HG03060 (cell line): ENCODE measurements around the gene CNPPD1.
A peak's percentile ranks its signal among the peaks of the same experiment; 100 is the strongest.

Experiments
- ATAC-seq: cut with Tn5 transposase; IDR thresholded peaks from one replicate; pipeline ENCODE4 v1.9.1; 2021; ENCODE audit warnings: low read depth, moderate number of reproducible peaks; ENCODE audit not compliant: unreplicated experiment

Gene CNPPD1

DNA sequence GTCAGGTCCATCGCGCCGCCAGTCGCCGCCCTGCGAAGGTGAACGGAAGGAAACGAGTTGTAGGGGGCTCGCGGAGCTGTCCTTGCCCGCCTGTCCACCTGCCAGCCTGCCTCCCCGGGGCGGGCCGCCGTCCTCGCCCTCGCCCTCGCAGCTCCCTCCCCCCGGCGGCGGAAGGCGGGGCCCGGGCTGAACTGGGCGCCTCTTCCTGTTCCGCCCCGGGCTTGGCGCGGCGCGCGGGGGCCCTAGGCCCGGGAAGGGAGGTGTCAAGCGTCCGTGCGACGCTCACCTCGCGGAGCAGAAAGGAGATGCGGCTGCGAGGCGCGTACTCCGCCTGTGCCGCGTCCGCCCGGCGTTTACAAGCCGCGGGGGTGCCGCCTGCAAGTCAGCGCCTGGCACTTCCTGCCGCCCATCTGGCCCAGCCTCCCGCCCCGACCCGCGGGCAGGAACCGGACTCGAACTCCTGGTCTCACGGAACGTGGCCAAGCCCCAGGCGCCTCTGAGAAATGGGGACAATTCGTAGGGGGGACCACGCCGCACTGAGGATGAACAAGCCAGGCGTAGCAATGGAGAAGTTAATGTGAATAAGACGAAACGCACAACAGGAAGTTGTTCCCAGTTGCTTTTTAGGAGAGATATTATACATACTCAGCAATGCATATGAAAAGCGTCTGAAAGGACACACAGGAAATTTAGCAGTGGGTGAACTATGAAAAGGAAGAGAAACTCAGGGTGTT, at the start of gene CNPPD1:
CNPPD1 (minus strand) TSS at position 108 of the 734 bp plus-strand sequence; CDS start at position 11, 97 bp downstream.
- peak; percentile 34 for ATAC-seq

GRCh38 chr2:219225350-219225749, 48.6 kb upstream of the CNPPD1 start:
- no peak for ATAC-seq

DNA sequence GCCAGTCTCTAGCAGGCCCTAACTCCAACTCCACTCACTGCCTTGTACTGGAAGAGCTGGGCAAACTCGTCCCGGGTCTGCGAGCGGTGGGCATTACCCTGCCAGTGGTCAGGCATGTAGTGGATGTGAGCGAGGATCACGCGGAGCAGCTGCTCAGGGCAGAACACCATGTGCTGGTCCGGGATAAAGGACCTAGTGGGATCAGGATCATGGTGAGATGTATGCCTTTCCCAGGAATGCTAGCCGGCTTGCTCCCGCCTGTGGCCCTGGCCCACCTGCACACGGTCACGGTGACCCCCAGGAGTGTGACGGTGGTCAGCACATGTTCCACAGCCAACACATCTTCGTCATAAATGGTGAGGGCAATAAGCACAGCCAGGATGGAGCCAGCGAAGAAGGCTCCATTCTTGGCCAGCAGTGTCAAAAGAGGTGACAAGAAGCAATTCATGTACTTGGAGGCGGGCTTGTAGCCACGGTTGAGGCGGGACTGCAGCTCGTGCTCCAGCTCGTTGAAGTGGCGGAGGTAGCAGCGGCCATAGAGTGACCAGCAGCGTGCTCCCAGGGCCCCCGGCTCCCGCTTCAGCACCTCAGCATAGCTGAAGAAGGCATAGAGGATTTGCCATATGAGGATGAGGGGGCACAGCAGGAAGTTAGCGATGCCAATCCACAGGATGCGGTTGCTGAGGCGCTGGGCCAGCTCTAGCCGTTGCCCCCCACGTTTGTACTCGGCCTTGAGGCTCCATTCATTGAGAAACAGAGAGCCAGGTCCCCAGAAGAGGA, 47.3 kb upstream of the CNPPD1 start:
- no peak for ATAC-seq

DNA sequence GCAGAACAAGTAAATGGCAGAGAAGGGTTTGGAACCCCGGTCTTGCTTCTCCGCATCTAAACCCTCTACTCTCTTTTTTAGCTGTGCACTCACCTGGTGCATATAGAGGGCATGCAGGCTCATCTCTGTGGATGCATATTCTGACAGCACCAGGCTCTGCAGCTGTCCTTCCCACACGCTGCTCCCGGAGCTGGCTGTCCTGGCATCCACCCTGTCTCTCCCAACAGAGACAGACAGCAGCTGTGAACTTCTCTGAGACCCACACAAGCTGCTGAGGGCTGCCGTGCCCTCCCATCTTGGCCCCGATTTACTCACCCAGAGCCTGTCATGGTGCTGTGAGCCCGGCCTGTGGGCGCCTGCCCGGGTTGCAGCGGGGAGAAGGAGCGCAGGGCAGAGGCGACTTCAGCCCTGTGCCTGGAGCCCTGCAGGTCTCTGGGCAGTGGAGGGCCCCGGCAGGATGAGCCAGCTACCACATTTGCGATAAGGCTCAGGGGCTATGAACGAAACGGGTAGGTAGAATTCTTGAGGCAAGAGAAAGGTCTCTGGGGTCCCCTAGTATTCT, 45.3 kb upstream of the CNPPD1 start:
- ATAC-seq = no peak

DNA sequence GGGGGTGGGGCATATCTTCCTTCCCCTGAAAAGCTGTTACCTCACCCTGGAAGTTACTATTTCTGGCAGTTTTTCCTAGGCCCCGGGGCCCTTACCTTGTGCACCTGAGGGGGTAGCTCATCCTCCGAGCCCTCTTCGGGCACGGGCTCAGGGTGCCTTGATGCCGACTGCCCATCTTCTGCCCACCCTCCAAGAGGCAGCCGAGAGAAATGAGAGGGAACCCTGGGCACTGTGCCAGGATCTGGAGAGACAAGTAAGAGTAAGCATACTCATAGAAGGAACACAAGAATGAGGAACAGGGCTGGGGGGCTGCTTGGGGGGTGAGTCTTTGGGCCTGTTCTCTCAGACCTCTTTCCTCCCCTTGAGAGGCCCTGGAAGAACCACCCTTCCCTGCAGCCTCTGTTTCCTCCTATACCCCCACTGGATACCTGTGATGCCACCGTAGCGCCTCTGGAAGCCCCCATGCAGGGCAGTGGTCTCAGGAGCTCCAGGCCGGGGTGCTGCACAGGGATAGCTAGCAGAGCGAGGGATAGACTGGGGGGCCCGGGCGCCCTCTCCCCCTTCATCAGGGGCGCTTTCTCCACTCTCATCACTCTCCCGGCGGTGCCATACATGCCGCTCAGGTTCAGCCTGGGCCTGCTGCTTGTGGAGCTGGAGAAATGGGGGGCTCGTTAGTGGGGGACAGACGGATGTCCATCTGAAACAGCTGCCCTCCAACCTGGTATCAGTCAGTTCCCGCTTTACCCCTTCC, 44.1 kb upstream of the CNPPD1 start:
- ATAC-seq = no peak

- no peak for ATAC-seq
These were observed 43.2 kb upstream of the CNPPD1 start for GRCh38 chr2:219219784-219220532.

DNA sequence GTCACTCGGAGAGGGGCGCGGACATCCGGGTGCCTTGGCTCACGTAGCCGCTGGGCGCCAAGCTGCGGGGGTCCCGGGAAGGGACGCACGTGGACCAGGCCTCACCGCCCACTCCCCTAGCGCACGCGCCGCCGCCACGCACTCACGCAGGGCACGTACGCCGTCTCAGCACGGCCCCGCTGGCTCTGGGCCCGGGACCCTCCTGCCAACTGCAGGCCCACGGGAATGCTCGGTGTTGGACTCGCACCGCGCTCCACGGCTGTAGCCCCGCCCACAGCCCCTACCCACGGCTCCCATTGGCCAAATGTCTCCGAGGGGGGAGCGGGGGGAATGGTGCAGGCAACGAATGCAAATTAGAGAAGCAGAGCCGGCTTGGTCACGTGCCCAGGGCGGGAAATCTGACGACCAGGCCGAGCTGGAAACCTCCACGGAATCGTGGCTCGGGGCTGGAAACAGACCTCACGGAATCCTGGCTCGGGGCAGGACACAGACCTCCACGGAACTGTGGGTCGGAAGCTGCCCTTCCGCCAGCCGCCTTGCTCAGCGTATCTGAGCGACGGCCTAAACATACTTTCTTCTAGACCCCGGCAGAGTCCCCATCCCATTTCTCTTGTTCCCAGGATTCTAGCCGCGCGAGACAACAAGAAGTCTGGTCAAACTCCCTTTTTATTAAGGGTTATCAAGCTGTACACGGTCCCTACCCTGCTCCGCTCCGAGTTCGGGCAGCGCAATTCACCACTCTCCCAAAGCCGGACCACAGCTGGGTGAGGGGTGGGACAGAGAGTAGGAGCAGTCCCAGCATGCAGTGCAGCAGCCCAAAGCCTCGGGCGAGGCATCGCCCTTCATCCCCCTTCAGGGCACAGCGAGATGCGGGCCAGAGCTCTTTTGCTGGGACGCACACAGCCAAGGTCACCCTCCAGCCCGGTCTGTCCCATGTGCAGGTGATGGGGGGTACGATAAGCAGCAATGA, 42.3 kb upstream of the CNPPD1 start, which contains the start of gene ABCB6:
ABCB6 (minus strand) TSS at position 227 of the 970 bp plus-strand sequence. CDS start 285 bp downstream, outside the sequence.
- ATAC-seq = peak; percentile 53

DNA sequence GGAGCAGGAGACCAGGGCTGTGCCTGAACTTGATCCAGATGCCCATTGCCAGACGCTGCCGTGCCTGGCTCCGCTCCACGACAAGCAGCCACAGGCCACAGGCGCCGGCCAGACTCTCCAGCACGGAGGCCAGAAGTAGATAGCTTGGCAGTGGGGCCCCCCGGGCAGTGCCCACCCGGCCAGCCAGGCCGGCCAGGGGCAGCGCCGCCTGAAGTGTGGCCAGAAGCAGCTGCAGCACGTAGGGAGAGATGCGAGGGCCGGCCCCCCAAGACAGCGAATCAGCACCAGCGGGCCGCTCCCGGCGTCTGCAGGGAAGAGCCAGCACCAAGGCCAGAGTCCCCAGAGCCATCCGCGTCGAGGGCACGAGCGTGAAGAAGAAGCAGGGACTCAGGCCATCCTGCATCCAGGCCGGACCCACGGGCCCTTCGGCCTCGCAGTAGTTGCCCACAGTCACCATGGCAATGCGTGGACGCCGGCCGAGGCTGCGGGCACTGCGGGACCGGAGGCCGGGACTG, 41.5 kb upstream of the CNPPD1 start:
- ATAC-seq = peak; percentile 12

DNA sequence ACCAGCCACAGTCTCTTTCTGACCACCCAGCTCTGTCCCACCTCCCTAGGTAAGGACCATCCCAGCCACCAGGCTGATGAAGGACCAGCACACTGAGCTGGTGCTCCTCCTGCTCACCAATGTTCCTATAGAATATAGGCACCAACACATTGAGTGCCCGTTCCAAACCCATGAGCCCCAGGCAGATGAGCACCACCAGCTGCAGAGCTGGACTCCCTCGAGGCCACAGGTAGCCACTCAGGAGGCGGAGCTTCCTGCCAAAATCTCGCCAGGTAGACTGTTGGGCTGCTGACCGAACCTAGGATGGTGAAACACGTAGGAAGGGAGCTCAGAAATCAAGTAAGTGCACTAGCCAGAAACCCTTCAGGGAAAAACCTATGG, 39.8 kb upstream of the CNPPD1 start:
- ATAC-seq = no peak

- ATAC-seq = no peak
These were observed 39.3 kb upstream of the CNPPD1 start for GRCh38 chr2:219215871-219216534.

DNA sequence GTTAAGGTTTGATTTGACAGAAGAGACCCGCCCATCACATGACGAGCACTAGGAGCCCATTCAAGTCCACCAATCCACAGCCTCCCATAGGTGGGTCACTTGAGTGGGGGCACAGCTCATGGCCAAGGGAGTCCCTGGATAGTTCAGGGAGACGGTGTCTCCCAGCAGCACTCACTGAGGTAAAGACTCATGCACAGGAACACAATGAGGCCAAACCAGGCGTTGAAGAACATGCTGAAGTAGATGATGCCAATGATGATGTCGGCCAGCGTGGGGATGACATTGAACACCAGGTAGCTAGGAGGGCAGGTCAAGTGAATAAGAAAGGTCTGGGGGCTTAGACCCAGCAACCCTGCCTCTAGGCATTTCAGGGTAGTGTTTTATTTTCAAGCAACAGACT, 38.1 kb upstream of the CNPPD1 start:
- no peak for ATAC-seq

GRCh38 chr2:219214141-219214540, 37.4 kb upstream of the CNPPD1 start:
- no peak for ATAC-seq

DNA sequence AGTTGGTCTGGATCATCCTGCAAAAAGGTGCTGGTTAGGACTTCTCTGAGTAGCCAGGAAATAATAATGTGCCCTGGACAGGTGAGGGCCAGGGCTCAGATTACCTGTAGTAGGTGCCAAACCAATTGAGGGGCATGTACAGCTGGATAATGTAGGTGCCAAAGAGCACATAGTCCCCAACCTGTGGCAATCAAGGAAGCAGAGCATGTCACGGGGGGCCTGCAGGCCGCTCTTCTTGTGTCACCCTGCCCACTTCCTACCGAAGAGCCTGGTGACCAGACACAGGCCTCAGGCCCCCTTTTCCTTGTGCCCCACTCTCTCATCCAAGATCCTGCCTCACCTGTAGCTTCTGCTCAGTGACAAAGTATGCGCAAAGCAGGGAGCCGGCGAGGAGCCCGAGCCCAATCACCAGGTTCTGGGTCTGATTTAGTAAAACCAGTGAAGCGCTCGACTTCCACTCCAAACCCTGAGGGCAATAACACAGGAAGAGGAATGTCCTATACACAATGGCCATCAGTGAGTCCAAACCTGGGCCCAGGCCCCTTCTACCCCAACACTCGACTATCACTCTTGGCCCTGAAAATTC, 36.9 kb upstream of the CNPPD1 start:
- ATAC-seq = no peak

DNA sequence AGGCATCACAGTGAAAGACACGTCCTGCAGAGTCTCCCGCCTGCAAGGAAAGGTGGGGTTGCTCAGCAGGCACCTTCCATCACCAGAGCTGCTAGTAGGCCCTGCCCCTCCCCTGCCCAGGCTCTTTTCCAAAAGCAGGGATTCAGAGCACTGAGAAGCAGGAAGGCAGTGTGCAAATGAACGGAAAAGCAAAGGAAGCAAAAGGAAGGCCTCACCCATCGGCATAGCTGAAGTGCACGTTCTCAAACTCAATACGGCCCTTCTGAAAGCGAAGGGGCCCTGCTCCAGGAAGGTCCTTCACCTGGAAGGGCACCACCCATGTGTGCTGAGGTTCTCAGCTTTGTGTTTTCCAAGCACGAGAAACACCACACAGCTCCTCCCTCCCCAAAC, 36.3 kb upstream of the CNPPD1 start:
- ATAC-seq = no peak

GRCh38 chr2:219210886-219211362, 34.2 kb upstream of the CNPPD1 start:
- no peak for ATAC-seq

DNA sequence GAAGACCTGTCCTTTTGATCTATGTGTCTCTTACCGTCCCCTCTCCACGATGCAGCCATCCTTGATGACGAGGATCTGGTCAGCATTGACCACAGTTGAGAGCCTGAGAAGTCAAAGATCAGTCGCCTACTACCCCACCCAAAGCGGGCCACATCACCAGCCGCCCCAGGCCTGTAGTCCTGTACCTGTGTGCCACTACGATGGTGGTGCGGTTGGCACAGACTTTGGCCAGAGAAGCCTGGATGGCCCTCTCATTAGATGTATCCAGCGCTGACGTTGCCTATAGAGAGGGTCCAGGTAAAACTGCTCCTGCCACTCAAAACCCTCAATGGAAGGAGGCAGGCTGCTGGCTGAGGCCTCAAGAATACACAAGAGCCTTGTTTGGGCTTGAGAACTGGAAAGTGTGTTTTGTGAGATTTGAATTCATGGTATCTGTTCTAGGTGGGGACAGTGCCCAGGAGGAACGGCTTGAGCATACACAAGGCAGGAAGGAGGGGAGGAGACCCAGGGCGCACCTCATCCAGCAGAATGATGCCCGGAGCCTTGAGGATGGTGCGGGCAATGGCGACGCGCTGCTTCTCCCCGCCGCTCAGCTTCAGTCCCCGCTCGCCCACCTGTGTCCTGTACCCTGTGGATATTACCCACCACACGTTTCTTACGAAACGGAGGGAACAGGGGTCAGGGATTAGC, 33.6 kb upstream of the CNPPD1 start:
- no peak for ATAC-seq
